Superior temporal gyrus (tissue), 1 donor: Measurements from ENCODE around the gene BRWD1.

Experiments used
- DNase-seq: peaks from one replicate; pipeline ENCODE4 v3.0.0-alpha.2; 2016; ENCODE audit errors: extremely low spot score

BRWD1 gene

GRCh38 chr21:39197448-39198233, 115.8 kb downstream of the BRWD1 start:
- no peak for DNase-seq

- DNase-seq, result no peak
These were observed 116.6 kb downstream of the BRWD1 start for GRCh38 chr21:39196838-39197237.

- DNase-seq, result no peak
These were observed 117.1 kb downstream of the BRWD1 start for GRCh38 chr21:39196310-39196709.

- DNase-seq, result no peak
These were observed 120.1 kb downstream of the BRWD1 start for GRCh38 chr21:39193380-39193779.

- no peak for DNase-seq
These were observed 123.4 kb downstream of the BRWD1 start for GRCh38 chr21:39189857-39190604.

- DNase-seq, result no peak
These were observed 124.8 kb downstream of the BRWD1 start for GRCh38 chr21:39188521-39189139.

GRCh38 chr21:39187141-39187540, 126.3 kb downstream of the BRWD1 start:
- no peak for DNase-seq

GRCh38 chr21:39186676-39187075, 126.8 kb downstream of the BRWD1 start:
- DNase-seq, result peak; percentile 29

GRCh38 chr21:39185157-39185556, 128.3 kb downstream of the BRWD1 start:
- DNase-seq, result no peak

GRCh38 chr21:39184050-39184980, 129.1 kb downstream of the BRWD1 start:
- DNase-seq, result peak; percentile 62

GRCh38 chr21:39183272-39184049, 130.0 kb downstream of the BRWD1 start, which contains the start of gene PSMG1:
Gene PSMG1, minus strand, starts transcription at chr21:39183451. Its CDS starts 66 bp downstream, at chr21:39183385.
- peak; percentile 84 for DNase-seq

GRCh38 chr21:39182484-39183271, 130.8 kb downstream of the BRWD1 start:
- DNase-seq, result no peak

GRCh38 chr21:39182016-39182415, 131.4 kb downstream of the BRWD1 start:
- DNase-seq, result no peak

- no peak for DNase-seq
These were observed 132.1 kb downstream of the BRWD1 start for GRCh38 chr21:39181205-39181818.

- DNase-seq, result no peak
These were observed 132.9 kb downstream of the BRWD1 start for GRCh38 chr21:39180429-39181019.

- no peak for DNase-seq
These were observed 135.0 kb downstream of the BRWD1 start for GRCh38 chr21:39178421-39178820.

- DNase-seq, result no peak
These were observed 137.1 kb downstream of the BRWD1 start for GRCh38 chr21:39176271-39176709.

GRCh38 chr21:39175665-39176064, 137.8 kb downstream of the BRWD1 start:
- no peak for DNase-seq

GRCh38 chr21:39175154-39175553, 138.3 kb downstream of the BRWD1 start:
- DNase-seq, result no peak
